Amniotic epithelial cell (primary cell): Measurements from ENCODE around the gene TAF1.
"Not testable (repeated sequence)": the region's sequence is repeated elsewhere in the genome, so short reads cannot be mapped to it uniquely, and the experiment has no call there.

ENCODE experiments used
- DNase-seq: peaks from one replicate; pipeline ENCODE4 v3.0.0-alpha.2; 2010; ENCODE audit warnings: low read depth

Gene TAF1

DNA sequence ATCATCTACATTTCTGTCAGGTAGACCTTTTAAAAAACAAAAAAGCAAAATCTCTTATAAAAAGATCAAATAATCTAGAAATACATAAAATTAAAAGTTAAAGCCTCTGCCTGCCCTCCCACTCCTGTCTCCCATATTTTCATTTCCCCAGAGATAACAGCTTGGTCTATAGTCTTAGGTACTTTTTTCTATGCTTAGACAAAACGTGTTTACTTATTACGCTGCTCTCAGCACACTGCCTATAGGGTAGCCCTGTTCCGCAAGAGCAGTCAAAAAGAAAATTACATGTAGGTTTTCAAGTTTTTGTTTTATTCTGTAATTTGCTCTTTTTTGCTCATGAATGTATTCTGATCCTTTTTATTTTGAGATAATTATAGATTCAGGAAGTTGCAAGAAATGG, 73.3 kb downstream of the TAF1 start:
- DNase-seq, result no peak

DNA sequence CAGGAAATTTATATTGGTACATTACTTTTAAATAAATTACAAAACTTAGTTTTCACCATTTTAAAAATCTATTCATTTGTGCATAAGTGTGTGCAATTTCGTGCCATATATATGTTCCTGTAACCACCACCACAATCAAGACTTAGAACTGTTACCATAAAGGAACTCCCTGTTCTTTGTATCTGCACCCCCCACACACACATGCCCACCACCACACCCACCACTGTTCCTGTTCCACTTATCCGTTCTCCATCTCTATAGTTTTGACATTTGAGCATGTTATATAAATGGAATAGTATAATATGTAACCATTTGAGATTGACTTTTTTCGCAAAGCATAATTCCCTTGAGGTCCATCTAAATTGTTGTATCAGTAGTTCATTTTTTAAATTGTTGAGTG, 73.7 kb downstream of the TAF1 start:
- DNase-seq, result no peak

DNA sequence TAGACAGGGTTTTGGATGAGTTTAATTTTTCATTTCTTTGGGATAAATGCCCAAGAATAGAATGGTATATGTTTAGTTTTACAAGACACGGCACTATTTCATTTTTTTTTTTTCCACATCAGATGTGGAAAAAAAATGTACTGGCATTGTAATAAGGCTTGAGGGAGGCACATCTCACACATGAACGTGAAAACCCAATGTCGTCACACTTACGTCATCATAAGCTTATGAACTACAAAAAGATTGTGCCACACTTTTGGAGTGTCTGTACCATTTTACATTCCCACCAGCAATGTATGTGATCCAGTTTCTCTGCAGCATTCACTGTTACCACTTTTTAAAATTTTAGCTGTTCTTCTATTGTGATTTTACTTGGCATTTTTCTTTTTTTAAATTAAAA, 74.2 kb downstream of the TAF1 start:
- no peak for DNase-seq

DNA sequence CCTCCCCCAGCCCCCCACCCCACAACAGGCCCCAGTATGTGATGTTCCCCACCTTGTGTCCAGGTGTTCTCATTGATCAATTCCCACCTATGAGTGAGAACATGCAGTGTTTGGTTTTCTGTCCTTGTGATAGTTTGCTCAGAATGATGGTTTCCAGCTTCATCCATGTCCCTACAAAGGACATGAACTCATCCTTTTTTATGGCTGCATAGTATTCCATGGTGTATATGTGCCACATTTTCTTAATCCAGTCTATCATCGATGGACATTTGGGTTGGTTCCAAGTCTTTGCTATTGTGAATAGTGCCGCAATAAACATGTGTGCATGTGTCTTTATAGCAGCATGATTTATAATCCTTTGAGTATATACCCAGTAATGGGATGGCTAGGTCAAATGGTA, 75.7 kb downstream of the TAF1 start:
- DNase-seq, result not testable (repeated sequence)

DNA sequence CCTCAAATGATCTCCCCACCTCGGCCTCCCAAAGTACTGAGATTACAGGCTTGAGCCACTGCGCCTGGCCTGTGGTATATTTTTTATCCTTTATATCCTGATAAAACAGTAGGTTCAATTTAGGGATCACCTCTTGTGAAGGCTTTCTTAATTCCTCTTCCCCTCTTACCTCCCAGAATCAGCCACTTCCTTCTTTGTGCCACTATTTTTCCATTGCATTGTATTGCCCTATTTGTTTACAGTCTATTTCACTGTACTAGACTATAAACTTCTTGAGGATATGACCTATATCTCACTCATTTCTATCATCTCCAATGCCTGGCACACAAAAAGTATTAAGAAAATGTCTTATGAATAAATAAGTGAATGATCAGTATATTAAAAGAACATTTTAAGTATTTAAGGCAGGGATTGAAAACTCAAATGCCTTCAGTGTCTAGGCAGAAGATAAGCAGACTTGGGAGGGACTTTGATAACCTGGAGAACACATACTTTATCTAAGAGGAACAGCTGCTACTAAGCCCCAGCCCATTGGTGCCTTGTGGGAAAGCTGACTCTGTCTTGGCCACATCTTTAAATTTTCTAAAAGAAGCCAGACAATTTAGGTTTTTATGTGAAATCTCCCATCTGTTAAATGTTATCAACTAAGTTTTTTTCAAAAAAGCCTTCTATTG, 84.4 kb downstream of the TAF1 start:
- no peak for DNase-seq

DNA sequence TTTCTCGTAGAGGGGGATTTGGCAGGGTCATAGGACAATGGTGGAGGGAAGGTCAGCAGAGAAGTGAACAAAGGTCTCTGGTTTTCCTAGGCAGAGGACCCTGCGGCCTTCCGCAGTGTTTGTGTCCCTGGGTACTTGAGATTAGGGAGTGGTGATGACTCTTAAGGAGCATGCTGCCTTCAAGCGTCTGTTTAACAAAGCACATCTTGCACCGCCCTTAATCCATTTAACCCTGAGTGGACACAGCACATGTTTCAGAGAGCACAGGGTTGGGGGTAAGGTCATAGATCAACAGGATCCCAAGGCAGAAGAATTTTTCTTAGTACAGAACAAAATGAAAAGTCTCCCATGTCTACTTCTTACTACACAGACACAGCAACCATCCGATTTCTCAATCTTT, 85.4 kb downstream of the TAF1 start:
- DNase-seq, result not testable (repeated sequence)

DNA sequence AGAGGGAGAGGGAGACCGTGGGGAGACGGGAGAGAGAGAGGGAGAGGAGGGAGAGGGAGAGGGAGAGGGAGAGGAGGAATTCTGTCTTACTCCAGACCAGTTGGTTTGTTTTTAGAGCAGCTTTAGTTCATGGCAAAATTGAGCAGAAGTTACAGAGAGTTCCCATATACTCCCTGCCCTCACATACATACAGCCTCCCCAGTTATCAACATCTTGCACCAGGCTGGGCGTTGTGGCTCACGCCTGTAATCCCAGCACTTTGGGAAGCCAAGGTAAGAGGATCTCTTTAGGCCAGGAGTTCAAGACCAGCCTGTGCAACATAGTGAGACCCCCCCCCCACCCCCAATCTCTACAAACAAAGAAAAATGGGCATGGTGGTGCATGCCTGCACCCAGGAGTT, 86.9 kb downstream of the TAF1 start:
- DNase-seq, result no peak

DNA sequence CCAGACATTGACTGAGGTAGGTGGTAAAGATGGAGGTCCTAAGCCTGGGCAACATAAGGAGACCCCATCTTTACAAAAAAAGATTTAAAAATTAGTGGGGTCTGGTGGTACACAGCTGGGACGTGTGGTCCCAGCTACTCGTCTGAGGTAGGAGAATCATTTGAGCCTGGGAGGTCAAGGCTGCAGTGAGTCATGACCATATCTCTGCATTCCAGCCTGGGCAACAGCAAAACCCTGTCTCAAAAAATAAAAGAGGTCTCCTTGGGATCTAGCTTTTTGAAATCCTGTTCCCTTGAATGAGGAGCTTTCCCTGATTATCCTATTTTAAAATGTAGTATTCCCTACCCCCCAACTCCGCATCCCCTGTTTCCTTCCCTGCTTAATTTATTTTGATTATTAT, 88.1 kb downstream of the TAF1 start:
- DNase-seq, result peak; percentile 29

DNA sequence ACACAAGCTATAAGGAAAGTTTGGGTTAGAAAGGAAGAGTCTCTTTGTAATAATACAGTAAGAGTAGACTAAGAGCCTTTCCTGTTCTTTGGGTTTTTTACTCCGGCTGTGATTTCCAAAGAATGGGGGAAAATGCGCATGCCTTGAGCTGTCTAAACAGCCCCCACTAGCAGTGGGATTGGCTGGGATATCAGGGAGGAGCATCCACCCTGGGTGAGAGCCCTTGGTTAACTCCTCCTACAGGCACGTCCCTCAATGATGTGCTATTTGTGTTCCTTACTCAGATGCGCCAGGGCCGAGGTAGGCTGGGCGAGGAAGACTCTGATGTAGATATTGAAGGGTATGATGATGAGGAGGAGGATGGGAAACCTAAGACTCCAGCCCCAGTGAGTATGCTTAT, 92.7 kb downstream of the TAF1 start:
- no peak for DNase-seq

DNA sequence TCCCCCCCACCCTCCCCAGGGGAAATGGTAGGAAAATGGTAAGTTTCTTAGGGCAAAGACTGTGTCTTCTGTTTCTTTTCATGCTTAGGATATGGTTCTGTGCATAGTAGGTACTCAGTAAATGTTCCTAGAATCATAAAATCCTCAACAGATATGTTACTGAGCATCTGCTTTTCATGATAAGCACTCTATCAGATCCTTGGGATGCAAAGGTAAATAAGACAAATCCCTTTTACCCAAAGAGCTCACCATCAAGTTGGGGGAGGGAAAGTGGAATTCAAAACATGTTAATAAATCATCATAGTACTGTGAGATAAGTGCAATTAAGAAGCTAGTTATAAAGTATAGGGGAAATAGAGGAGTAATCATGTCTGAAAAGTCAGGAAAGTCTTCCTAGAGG, 98.8 kb downstream of the TAF1 start:
- DNase-seq, result peak; percentile 17

DNA sequence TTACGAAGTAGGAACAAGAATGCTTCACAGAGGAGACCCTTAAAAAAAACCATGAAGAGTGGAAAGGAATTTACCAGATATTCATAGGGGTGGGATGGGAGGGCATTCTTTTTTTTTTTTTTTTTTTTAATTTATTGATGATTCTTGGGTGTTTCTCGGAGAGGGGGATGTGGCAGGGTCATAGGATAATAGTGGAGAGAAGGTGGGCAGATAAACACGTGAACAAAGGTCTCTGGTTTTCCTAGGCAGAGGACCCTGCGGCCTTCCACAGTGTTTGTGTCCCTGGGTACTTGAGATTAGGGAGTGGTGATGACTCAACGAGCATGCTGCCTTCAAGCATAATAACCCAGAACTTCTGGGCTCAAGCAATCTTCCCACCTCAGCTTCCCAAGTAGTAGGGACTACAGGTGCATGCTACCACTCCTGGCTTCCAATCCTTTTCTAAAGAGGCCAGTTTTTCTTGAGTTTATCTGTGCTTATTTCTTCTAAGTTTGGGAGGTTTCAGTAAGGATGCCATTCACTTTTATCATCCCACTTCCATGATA, 100.9 kb downstream of the TAF1 start:
- peak; percentile 11 for DNase-seq

DNA sequence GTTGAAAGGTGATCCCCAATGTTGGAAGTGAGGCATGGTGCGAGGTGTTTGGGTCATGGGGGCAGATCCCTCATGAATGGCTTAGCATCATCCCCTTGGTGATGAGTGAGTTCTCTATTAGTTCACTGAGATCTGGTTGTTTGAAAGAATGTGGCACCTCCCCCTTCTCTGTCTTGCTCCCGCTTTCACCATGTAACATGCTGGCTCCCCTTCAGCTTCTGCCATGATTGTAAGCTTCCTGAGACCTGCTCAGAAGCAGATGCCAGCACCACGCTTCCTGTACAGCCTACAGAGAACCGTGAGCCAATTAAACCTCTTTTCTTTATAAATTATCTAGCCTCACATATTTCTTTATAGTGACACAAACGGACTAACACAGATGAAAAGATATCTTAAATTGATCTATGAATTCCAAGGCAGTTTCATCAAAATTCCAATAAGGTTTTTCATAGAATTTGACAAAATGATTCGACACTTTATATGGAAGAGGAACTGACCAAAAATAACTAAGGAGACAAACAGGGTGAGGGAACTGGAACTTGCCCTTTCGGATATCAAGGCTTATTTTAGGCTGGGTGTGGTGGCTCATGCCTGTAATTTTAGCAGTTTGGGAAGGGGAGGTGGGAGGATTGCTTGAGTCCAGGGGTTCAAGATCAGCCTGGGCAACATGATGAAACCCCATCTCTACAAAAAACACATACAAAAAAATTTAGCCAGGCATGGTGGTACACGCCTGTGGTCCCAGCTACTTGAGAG, 109.8 kb downstream of the TAF1 start:
- no peak for DNase-seq

DNA sequence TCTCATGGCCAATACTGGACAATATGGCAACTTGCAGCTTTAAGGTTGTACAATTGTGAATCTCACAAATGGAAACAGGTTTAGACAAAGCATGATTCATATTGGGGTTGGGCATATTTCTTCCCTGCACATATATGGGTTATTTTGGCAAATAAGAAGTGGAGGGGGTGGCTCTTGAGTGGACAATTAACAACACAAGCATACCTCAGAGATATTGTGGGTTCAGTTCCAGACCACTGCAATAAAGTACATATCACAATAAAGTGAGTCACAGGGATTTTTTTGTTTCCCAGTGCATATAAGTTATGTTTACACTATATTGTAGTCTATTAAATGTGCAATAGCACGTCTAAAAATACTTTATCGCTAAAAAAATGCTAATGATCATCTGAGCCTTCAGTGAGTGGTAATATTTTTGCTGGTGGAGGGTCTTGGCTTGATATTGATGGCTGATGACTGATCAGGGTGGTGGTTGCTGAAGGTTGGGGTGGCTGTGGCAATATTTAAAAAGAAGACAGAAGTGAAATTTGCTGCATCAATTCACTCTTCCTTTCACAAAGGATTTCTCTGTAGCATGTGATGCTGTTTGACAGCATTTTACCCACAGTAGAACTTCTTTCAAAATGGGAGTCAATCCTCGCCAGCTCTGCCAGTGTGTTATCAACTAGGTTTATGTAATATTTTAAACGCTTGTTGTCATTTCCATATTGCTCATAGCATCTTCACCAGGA, 116.2 kb downstream of the TAF1 start:
- peak; percentile 7 for DNase-seq

DNA sequence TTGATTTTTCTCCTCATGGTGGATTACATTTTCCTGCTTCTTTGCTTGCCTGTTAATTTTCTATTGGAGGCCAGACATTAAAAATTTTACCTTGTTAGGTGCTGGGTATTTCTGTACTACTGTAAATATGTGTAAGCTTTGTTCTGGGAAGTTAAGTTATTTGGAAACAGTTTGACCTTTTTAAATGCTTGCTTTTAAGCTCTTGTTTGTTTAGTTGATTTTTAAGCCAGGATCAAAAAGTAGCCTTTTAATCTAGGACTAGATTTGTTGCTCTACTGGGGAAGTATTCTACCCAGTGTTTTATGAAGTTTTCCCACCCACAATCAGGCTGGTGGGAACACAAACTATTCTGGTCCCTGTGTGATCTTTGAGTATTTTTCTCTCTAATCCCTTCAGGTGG, 121.7 kb downstream of the TAF1 start:
- no peak for DNase-seq

DNA sequence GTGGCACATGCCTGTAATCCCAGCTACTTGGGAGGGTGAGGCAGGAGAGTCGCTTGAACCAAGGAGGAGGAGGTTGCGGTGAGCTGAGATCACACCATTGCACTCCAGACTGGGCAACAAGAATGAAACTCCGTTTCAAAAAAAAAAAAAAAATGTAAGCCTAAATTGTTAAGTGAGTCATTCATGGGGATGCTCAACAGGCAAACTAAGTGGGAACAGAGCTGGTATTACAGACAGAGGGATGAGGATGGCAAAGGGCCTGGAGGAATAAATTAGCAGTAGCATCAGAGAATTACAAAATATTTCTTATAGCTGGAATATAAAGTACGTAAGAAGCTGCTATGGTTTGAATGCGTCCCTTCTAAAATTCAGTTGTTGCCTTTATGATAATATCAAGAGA, 123.4 kb downstream of the TAF1 start:
- peak; percentile 11 for DNase-seq

DNA sequence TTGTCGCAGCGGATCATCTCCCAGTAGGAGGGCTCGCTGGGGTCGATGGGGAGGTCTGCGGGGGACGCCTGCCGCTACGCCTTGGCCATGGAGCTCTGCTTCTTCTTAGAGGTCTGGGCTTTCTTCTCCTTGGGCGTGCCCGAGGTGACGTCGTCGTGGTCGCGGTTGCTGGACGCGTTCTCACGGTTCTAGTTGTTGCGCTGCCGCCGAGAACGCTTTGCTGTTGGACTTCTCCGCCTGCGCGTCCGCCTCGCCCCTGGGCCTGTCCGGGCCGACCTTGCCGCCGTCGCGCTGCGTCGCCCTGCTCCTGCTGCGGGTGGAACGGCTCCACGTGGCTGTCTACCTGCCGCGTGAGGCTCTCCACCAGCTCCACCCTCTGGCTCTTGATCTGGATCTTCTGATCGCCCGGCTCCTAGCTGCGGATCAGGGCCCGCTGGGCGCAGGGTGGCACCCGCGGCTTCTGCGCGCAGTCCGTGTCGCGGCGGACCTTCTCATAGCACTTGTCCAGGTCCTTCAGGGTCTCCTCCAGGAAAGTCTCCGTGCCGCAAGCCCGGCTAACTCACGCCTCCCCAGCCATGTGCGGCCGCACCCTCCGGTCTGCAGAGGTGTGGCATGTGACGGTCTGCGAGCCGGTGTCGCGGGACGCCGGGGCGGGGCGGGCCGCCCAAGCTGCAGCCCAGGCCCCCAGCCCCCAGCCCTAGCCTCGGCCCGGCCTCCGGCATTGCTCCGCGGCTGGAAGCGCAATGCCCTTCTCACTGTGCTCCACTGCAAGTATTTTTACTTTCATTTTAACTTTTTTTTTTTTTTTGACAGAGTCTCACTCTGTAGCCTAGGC, 126.3 kb downstream of the TAF1 start:
- DNase-seq, result peak; percentile 11

DNA sequence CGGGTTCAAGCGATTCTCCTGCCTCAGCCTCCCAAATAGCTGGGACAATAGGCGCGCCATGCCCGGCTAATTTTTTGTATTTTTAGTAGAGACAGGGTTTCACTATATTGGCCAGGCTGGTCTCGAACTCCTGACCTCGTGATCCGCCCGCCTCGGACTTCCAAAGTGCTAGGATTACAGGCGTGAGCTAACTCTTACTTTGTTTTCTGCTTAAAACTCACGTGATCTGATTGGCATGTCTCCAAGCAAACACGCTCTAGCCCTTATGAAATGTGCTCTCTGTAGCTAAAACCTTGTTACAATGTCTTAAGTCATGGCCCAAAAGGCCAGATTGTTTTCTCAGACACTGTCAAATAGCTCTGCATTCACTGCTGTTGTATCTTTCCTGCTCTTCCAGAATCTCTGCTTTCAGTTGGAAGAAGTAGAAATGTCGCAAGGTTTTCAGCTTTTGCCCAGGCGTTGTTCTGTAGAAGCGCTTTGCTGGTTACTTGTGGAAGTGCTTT, 127.0 kb downstream of the TAF1 start:
- DNase-seq, result peak; percentile 64

DNA sequence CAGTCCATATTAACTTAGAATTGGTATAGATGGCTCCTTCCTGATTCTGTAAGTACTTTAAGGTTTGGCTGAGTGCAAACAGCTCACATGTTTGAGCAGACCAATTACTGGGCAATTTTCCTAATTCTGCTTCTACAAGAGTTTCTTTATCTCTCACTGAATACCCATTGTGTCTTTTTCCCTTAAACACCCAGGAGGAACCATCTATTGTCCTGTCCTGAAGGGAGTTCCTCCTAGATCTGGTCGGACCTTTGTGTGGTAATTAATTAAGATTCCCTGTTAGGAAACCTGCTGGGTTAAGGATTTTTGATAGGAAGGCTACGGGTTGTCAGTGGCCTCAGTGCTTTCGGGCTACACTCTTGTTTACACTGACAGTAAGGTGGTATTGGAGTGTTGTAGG, 129.8 kb downstream of the TAF1 start:
- DNase-seq, result not testable (repeated sequence)

DNA sequence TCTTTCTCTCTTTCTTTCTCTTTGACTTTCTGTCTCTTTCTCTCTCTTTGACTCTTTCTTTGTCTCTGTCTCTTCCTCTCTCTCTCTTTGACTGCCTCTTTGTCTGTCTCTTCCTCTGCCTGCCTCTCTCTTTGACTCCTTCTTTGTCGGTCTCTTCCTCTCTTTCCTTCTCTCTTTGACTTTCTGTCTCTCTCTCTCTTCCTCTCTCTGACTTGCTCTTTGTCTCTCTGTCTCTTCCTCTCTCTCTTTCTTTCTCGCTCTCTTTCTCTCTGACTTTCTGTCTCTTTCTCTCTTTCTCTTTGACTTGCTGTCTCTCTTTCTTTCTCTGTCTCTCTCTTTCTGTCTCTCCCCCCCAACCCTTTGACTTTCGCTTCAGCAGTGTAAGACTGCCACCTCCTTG, 130.3 kb downstream of the TAF1 start:
- DNase-seq, result no peak

DNA sequence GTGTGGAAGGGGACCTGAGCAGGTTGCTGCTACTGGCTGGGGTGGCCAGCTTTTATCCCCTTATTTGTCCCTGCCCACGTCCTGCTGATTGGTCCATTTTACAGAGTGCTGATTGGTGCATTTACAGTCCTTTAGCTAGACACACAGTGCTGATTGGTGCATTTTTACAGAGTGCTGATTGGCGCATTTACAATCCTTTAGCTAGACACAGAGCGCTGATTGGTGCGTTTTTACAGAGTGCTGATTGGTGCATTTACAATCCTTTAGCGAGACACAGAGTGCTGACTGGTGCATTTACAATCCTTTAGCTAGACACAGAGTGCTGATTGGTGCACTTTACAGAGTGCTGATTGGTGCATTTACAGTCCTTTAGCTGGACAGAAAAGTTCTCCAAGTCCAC, 135.9 kb downstream of the TAF1 start:
- DNase-seq, result not testable (repeated sequence)

DNA sequence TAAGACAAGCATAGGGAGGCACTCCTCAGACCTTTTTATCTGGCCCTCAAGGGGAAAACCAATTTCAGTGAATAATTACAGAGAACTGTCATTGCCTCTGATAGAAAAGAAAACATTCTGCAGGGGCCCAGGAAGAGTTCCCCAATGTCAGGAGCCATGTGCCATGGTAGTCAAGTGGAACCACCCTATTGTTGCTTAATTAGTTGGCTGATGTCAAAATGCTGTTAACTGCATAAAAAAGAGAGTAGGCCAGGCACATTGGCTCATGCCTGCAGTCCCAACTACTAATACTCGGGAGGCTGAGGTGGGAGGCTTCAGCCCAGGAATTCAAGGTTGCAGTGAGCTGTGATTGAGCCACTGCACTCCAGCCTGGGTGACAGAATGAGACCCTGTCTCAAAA, 138.2 kb downstream of the TAF1 start:
- DNase-seq, result no peak

DNA sequence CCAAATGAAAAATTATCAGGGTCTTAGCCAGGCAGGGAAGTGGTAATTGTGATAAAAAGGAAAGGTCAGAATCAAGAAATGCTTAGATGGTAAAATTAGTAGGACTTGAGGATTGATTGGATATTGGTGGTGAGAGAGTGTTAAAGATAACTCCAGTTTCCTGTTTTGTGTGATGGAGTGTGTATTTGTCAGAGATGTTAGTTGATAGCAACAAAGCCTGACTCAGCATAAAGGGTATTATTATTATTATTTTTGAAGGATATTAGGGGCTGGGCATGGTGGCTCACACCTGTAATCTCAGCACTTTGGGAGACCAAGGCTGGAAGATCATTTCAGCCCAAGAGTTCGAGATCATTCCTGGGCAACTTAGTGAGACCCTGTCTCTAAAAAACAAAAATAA, 143.1 kb downstream of the TAF1 start:
- DNase-seq, result no peak
